A549 (cell line): ENCODE data around the gene UGT1A3.

Source experiments
- EP300 ChIP-seq, 2 experiments: fragments of >200 bp; sonication (Bioruptor Twin); formaldehyde crosslinking; IDR thresholded peaks; 2 replicates in 1 of 2; 3 replicates in 1 of 2; pipeline ENCODE4 v1.6.1; 2016 to 2017
- ESRRA ChIP-seq: fragments of 150-350 bp; IDR thresholded peaks from 2 replicates; pipeline ENCODE4 v1.6.1; 2014; ENCODE audit warnings: mild to moderate bottlenecking, low read length, borderline replicate concordance
- MYC ChIP-seq: IDR thresholded peaks from 2 replicates; pipeline ENCODE4 v1.6.1; 2012; ENCODE audit warnings: mild to moderate bottlenecking, inconsistent platforms, low read length, improper control_type of control experiment, borderline replicate concordance
- POLR2A ChIP-seq: IDR thresholded peaks from 2 replicates; pipeline ENCODE4 v1.6.1; 2012; ENCODE audit warnings: mild to moderate bottlenecking, low read length
- RNF2 ChIP-seq: fragments of 200-600 bp; sonication (generic); IDR thresholded peaks from 2 replicates; pipeline ENCODE4 v1.6.1; 2016; ENCODE audit warnings: low read depth, mild to moderate bottlenecking, antibody characterized with exemption, moderate library complexity, borderline replicate concordance
- ZFP36 ChIP-seq: fragments of 450-650 bp; IDR thresholded peaks from 2 replicates; pipeline ENCODE4 v1.6.1; 2014; ENCODE audit warnings: borderline replicate concordance; ENCODE audit not compliant: partially characterized antibody
- TF ChIP-seq, protein P1 (sequence below): fragments of >200 bp; sonication (Bioruptor Twin); formaldehyde crosslinking; IDR thresholded peaks from 3 replicates; pipeline ENCODE4 v1.5.1; 2016
- TF ChIP-seq, protein P2 (sequence below): fragments of 450-650 bp; IDR thresholded peaks from 2 replicates; pipeline ENCODE4 v1.6.1; 2014; ENCODE audit warnings: antibody characterized with exemption

DNA sequence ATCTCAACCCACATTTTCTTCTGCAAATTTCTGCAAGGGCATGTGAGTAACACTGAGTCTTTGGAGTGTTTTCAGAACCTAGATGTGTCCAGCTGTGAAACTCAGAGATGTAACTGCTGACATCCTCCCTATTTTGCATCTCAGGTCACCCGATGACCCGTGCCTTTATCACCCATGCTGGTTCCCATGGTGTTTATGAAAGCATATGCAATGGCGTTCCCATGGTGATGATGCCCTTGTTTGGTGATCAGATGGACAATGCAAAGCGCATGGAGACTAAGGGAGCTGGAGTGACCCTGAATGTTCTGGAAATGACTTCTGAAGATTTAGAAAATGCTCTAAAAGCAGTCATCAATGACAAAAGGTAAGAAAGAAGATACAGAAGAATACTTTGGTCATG is 39.2 kb downstream of the UGT1A3 start:
- TF ChIP-seq, protein P1, sequence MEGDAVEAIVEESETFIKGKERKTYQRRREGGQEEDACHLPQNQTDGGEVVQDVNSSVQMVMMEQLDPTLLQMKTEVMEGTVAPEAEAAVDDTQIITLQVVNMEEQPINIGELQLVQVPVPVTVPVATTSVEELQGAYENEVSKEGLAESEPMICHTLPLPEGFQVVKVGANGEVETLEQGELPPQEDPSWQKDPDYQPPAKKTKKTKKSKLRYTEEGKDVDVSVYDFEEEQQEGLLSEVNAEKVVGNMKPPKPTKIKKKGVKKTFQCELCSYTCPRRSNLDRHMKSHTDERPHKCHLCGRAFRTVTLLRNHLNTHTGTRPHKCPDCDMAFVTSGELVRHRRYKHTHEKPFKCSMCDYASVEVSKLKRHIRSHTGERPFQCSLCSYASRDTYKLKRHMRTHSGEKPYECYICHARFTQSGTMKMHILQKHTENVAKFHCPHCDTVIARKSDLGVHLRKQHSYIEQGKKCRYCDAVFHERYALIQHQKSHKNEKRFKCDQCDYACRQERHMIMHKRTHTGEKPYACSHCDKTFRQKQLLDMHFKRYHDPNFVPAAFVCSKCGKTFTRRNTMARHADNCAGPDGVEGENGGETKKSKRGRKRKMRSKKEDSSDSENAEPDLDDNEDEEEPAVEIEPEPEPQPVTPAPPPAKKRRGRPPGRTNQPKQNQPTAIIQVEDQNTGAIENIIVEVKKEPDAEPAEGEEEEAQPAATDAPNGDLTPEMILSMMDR = no peak
- TF ChIP-seq POLR2A (no peak), MYC (no peak), ZFP36 (no peak), EP300 (IDR thresholded peaks at IDR 0.05) (no peak), RNF2 (no peak), ESRRA (no peak)
- TF ChIP-seq, protein P2, sequence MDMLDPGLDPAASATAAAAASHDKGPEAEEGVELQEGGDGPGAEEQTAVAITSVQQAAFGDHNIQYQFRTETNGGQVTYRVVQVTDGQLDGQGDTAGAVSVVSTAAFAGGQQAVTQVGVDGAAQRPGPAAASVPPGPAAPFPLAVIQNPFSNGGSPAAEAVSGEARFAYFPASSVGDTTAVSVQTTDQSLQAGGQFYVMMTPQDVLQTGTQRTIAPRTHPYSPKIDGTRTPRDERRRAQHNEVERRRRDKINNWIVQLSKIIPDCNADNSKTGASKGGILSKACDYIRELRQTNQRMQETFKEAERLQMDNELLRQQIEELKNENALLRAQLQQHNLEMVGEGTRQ = no peak
